Bronchial epithelial cell (primary cell): ENCODE measurements around the gene CABP4. TPM values are rescaled to one million over a fixed set of nuclear protein-coding genes. Genes with fewer than 3 reads are reported as not detected.
"Not testable (repeated sequence)": the region's sequence is repeated elsewhere in the genome, so short reads cannot be mapped to it uniquely, and the experiment has no call there.

ENCODE experiments used
- DNase-seq: peaks from one replicate; pipeline ENCODE4 v3.0.0-alpha.2; 2010; ENCODE audit warnings: low read depth
- FAIRE-seq: peaks from 2 replicates; lab custom pipeline; 2011; peaks lifted over from hg19 to GRCh38; lab: Jason Lieb, UNC
- H3K27me3 ChIP-seq: 2 replicates; pipeline ENCODE4 v1.5.1; 2011; ENCODE audit warnings: low read length; ENCODE audit not compliant: control insufficient read depth, insufficient read depth
- H3K36me3 ChIP-seq: 2 replicates; pipeline ENCODE4 v1.5.1; 2011; ENCODE audit warnings: low read length; ENCODE audit not compliant: control insufficient read depth, insufficient read depth
- H3K4me3 ChIP-seq: 2 replicates; pipeline ENCODE4 v1.5.1; 2011; ENCODE audit warnings: mild to moderate bottlenecking, low read depth, low read length, control low read depth
- CTCF ChIP-seq: IDR thresholded peaks from 2 replicates; pipeline ENCODE4 v1.5.1; 2011; ENCODE audit warnings: mild to moderate bottlenecking, moderate library complexity, low read length, control low read depth, inconsistent platforms; ENCODE audit not compliant: insufficient read depth, severe bottlenecking
- total RNA-seq: library from RNA; depleted of rRNA; stranded (reverse); fragments of >200 nt; gene quantifications from 2 replicates; pipeline ENCODE4 v1.2.1, GENCODE V29; 2014

CABP4 gene
- total RNA-seq, 1 donor from 2014 or later: not detected

- FAIRE-seq (no peak), DNase-seq (no peak)
- Histone ChIP-seq H3K36me3 (no peaks in the 10 kb centered on the region), H3K27me3 (no peaks in the 10 kb centered on the region), H3K4me3 (peak overlapping the region; percentile 69)
- TF ChIP-seq CTCF: no peak
Observed at GRCh38 chr11:67482275-67482826, 27.2 kb downstream of the CABP4 start.

- FAIRE-seq (no peak), DNase-seq (peak; percentile 95)
- no peaks in the 10 kb centered on the region for H3K36me3 ChIP-seq
- peak within 1 kb of the TSS; percentile 69 for H3K4me3 ChIP-seq
- TF ChIP-seq CTCF: peak; percentile 3
- no peaks in the 10 kb centered on the region for H3K27me3 ChIP-seq
Observed at GRCh38 chr11:67482827-67483798, 28.0 kb downstream of the CABP4 start, which contains the start of gene AIP. Gene AIP, plus strand, starts transcription at chr11:67483026. Its CDS starts 133 bp downstream, at chr11:67483159.

GRCh38 chr11:67483831-67484665 lies 28.9 kb downstream of the CABP4 start:
- no peaks in the 10 kb centered on the region for H3K27me3 ChIP-seq
- no peak for TF ChIP-seq CTCF
- DNase-seq (no peak), FAIRE-seq (no peak)
- no peaks in the 10 kb centered on the region for H3K36me3 ChIP-seq
- no peak overlapping the region for H3K4me3 ChIP-seq

- FAIRE-seq (no peak), DNase-seq (no peak)
- H3K4me3 ChIP-seq: no peak overlapping the region
- H3K36me3 ChIP-seq: no peaks in the 10 kb centered on the region
- no peaks in the 10 kb centered on the region for H3K27me3 ChIP-seq
- TF ChIP-seq CTCF: no peak
Observed at GRCh38 chr11:67484847-67485311, 29.7 kb downstream of the CABP4 start.

GRCh38 chr11:67485873-67486361 lies 30.8 kb downstream of the CABP4 start:
- not testable (repeated sequence) for H3K27me3 ChIP-seq, DNase-seq, H3K4me3 ChIP-seq, FAIRE-seq, H3K36me3 ChIP-seq
